Stimulated activated CD4-positive, alpha-beta T cell treated with anti-CD3 and anti-CD28 coated beads, Interleukin-1b, Interleukin-23, amount 100 ng/mL, for 4 hours (primary cell): Measurements from ENCODE around the gene TRNP1.
A peak's percentile ranks its signal among the peaks of the same experiment; 100 is the strongest.

Experiments used
- DNase-seq, 2 donors: peaks; one replicate each; pipeline ENCODE4 v3.0.0-alpha.2; 2020; ENCODE audit warnings: low read depth in 2 of 2

Gene TRNP1

DNA sequence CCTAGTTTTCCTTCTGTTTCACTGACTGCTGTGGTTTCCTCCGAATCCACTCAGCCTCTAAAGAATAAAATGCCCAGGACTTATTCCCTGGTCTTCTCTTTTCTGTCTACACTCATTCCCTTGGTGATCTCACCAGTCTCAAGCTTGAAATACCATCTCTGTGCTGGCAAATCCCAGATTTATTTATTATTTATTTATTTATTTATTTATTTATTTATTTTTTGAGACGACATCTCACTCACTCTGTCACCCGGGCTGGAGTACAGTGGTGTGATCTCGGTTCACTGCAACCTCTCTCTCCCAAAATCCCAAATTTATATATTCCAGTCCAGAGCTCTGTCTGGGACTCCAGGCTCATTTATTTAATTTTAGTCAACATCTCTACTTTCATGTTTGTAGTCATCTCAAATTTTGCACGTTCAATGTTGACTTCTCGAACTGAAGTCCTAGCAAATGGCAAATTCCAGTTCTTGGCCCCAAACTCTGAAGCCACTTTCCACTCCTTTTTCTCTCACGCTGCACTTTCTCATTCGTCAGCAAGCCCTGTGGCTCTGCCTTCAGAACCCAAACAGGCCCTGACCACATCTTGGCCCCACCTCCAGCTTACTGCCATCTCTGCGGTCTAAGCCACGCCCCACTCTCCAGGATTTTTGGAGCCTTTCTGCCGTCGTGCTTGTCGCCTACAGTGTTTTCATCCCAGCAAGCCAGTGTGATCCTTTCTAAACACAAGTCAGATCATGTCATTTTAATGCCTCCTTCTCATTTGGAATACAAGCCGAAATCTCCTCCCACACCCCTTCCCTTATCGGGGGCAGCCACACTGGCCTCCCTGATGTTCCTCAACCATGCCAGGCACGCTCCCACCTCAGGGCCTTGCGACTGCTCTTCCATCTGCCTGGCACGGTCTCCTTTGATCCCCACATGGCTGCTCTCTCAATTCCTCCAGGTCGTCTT is 33.4 kb downstream of the TRNP1 start:
- DNase-seq, result no peak

DNA sequence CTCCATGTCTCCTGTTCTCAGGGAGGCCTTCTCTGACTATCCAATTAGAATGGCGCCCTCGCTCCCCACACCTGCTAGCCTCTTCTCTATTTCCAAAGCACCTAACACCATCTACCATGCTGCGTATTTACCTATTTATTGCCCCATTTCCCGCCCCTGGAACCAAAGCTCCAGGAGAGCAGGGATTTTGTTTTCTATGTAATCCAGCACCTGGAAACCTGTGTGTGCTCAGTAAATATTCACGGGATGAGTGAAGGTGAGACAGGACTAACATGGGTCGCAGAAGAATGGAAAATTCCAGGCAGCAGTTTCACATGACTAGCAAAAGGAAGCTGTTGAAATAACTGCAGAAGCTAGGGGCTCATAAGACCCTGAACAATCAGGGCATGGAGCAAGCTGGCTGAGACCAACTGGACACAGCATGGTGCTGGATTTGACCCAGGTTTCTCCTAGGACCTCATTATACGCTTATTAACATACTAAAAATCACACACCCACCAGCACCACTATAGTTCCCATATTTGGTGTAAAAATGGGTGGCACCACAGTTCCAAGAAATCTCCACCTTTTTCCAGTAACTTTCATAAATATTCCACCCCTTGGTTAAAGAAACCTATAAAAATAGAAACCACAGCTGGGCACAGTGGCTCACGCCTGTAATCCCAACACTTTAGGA is 34.2 kb downstream of the TRNP1 start:
- no peak for DNase-seq

DNA sequence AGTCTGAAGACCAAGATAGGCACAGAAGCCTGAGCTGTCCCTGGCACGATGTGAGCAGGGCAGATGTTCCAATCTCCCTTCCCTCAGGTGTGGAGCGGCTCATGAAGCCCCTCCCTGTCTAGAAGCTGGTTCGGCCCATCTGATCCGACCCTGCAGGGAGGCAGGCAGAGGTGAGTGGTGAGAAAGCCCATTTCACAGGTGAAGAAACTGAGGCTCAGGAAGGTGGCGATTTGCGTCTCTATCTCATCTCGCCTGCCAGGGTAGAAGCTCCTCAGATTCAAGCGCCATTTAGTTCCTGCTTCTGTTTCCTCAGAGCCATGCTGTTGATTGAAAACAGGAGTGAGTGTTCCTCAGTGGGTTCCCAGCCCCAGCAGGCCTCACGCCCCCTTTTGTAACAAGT is 36.0 kb downstream of the TRNP1 start:
- no peak for DNase-seq

DNA sequence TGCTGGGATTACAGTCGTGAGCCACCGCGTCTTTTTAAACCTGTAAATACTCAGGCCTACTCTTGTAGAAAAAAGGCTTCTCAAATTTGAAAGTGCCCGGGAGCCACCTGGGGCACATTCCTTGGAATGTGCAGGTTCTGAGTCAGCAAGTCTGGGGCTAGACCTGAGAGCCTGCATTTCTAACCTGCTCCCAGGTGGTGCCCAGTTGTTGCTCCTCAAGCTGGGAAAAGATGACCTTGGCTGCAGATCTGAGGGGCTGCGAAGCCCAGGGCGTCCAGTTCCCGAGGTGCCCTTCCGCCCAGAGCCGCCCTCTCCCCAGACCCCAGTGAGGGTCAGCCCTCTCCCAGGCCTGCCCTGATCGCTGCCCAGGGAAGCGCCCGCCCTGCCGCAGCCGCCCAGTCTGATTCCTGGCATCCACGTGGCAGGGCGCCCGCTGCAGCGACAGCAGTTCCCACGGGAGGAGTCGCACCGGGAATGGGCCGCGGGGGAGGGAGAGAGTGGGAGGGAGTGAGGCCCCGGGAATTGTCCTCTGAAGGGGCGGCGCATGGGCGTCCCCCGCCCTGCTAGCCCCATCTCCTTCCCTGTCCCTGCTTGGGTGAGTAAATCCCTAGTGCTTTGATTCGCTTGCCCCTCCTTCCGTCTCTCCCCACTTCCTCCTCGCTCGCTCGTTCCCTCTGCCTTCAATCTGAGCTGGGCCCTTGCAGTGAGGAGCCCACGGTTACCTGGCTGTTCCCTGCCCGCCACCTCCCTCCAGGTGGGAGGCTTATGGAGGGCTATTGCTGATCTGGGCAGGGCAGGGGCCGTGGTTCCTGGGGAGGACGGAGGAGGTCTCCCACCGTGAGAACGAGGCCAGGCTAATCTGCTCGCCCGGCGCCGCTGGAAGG is 38.0 kb downstream of the TRNP1 start:
- no peak for DNase-seq

DNA sequence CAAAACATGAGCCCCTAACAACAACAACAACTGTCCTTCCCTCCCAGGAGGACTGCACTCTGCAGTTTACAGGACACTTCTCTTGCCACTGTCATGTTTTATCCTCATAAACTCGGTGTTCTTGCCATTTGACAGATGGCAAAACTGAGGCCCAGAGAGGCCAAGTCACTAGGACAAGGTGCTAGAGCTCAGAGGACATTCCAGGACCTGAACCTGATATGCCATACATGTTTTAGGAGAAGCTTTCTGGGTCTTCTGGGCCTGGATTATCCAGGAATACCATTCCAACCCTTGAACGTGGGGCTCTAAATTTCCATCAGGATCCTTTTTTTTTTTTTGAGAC is 38.6 kb downstream of the TRNP1 start:
- no peak for DNase-seq

DNA sequence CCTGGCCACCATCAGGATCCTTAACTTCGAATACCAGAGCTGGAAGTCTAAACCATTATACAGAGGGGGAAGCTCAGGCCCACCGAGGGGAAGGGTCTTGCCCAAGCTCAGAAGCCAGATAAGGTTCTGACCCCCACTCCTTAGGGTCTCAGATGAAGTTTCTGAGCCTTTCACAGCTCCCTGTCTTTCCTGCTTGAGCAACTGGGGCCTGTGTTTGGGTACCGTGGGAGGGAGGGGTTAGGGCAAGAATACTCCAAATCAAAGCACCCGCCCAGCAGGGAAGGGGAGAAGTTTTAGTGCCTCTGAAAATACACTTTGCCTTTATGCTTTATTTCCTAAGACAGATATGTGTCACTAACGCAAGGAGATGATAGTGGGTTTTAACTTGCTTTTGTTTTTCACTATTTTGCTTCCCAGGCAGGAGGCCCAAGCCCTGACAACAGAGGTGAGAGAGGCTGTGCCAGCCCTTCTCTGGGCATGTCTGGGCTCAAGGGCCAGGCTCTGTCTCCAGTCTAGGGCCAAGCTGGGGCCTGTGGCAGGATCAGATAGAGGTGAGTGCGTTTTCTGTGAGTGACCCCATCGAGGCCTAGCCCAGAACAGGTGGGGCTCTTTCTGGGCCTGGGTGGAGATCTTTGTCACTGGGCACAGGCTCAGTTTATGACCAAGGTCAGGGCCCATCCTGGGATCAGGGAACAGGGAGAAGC is 39.7 kb downstream of the TRNP1 start:
- no peak for DNase-seq

DNA sequence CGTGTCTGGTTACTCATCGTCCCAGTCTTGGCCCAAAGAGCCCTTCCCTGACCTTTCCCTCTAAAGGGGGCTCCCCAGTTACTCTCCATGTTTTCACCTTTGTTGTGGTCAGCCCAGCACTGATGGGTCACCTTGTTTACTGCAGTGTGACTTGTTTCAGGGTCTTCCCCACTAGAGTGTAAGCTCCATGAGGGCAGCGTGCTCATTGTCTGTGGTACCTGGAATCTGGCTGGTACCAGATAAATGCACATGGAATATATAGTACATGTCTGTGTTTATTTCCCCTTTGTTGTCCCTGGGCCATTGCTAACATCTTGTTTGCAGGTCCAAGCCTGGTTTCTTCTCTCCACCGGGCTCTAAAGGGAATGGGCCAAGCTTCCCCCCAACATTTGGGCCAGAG is 41.9 kb downstream of the TRNP1 start:
- no peak for DNase-seq

DNA sequence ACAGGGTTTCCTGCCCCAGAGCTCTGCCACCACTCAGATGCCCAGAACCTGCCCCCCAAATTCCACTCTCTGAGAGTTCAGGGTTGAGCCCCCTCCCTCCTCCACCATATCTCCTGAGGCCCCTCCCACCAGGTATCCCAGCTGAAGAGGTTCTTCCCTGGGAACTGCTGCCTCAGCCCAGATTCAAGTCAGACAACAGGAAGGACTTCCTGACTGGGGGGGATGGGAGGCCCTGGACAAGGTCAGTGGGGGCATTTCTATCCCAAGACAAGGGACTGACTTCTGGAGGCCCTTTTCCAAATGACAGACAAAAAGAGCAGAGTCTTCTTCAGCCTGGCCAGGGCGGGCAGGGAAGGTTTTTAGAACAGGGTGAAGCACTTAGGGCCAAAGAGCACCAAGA is 43.2 kb downstream of the TRNP1 start:
- DNase-seq, result no peak

DNA sequence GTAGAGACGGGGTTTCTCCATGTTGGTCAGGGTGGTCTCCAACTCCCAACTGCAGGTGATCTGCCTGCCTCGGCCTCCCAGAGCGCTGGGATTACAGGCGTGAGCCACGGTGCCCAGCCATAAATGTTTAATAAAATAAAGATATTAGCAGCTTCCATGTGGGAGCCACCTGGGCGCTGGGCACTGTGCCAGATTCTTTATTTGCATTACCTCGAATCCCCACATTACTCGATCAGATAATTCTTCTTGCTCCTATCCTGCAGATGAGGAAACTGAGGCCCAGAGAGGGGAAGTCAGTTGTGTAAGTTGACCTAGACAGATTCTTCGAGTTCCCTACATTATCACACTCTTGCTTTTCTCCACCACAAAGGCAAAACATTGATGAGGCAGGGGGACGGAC is 44.0 kb downstream of the TRNP1 start:
- DNase-seq, result no peak

DNA sequence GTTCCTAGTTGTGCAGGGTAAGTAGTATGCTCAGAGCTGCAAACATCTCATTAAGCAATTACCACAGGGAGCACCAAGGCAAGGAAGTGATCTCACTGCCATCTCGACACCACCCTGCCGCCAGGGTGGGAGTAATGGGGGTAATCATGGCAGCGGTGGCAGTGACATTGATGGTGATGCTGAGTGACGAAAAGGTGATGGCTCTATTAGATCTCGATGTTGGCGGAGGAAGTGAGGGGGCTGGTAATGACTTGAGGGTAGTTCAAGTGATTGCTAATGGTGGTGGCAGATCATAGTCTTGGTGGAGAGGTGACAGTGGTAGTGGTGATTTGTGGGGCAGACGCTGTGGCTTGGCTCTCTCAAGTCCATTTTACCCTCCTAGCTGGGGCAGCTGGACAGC is 44.5 kb downstream of the TRNP1 start:
- no peak for DNase-seq

DNA sequence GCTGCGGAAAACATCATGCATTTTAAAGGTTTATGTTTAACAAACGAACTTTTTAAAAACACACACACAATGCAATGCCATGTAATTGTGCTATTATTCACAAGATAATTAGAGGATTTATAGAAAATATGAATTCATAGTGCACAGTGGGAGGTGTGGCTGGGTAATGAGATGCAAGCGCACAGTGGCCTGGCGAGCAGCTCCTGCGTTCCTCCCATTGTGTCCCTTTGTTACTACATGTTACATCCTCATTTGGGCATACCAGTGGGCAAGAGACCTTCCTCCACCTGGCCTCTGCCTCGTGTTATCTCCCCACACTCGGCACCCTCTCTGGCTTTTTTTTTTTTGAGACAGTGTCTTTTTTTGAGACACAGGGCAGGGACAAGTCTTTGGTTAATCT is 49.2 kb downstream of the TRNP1 start:
- no peak for DNase-seq

DNA sequence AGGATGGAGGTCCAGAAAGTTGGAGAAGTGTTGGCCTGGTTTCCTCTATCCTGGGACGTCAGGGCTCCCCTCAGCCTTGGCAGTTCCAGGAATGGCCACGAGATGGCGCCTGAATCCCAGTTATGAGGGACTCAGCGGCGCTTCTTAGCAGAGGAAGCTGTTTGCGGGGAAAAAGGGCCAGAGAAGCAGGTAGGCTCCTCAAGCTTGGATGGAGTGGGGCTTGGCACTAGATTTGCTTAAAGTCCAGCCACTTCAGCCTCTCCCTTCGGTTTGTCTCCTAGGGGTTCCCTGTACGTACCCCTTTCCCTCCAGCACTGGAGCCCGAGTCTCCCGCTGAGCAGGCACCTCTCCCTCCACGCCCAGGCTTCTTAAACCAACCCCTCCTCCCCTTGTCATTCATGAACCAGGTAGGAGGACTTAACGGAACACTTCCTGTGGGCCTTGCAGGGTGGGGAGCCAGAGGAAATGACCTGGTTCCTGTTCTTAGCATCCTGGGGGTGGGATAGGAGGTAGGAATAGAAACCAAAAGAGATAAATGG is 51.2 kb downstream of the TRNP1 start:
- peak; percentile 92 to 94 for DNase-seq

DNA sequence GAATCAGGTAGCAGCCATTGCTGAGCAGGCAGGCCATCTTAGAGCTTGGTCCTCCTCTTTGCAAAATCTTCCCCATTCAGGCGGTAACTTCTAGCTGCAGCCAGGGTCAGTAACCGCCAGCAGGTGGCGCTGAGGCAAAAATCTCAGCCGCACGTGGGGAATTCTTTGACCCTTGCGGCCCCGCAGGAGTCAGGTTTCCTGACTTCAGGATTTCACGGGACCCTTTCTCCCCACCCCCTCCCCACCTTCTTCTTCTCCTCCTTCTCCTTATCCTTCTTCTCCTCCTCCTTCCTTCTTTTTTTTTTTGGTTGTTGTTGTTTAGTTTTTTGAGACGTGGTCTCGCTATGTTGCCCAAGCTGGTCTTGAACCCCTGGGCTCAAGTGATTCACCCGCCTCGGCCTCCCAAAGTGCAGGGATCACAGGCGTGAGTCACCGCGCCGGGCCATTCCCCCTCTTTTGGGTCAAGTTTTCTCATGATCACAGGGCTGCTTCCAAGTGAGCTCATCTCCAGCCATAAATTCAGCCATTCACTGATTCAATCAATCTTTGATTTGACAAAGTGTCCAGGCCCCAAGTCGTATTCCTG is 52.6 kb downstream of the TRNP1 start:
- peak; percentile 62 to 66 for DNase-seq

DNA sequence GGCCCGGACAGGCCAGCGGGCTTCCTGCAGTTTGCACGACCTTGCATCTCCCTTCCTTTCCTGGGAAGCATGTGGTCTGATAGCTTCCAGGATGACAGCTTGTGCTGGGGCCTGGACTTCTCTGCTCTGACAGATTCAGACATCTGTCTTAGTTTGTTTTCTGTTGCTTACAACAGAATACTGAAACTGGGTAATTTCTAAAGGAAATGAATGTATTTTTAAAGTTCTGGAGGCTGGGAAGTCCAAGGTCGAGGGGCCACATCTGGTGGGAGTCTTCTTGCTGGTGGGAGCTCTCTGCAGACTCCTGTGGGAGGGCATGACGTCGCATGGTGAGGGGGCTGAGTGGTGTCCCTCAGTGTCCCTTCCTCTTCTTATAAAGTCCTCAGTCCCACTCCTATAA is 54.4 kb downstream of the TRNP1 start:
- no peak for DNase-seq

DNA sequence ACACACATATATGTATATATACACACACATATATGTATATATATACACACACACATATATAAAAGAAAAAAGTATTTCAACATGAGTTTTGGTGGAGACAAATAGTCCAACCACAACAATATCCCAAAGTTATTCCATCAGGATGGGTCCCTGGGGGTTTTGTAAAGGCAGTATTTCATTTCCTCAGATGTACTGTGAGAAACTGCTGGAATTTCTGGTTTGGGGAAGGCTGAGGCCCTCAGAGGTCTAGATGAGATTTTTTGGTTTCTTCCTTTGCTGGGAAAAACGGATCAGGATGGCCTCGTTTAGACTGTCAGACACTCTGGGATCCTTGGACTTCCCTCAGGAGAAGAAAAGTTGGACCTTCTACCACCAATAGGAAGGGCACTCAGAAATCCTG is 55.6 kb downstream of the TRNP1 start:
- DNase-seq, result no peak

DNA sequence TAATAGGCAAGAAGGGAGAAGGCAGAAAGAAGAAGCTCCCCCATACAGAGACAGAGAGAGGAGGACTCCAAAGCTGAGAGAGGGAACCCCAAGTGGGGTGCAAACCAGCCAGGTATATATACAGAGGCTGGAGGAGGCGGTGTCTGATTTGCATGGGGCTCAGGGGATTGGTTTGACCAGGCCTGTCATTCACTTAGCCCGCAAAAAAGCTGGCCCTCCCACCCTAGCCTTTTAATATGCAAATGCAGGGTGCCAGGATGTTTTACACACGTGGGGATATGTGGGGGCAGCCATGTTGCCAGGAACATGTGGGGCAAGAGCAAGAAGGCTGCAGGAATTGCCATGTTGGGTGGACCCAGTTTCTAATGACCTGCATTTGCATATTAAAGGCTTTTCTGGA is 56.1 kb downstream of the TRNP1 start:
- no peak for DNase-seq
